Measurements from ENCODE around the gene PAPOLG.

DNA sequence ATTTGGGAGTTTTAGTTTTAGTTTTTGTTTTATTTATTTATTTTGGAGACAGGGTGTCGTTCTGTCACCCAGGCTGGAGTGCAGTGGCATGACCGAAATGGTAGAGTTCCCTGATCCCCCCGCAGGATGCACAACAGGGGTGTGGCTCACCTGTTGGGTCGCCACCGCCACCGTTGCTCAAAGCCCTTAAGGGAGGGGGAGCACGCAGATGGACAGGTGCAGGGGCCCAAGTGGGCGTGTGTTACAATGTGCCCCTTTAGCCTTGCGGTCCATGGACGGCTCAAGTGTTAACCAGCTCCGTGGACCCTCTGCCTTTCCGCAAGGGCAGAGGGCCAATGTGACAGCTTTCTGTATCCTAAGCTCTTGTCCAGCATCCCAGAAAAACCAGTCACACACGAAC, 63.9 kb downstream of the PAPOLG start:
- TF ChIP-seq EZH2 (IDR thresholded peaks at IDR 0.05), result no peak
- no peak for TF ChIP-seq POLR2AphosphoS5 (IDR thresholded peaks at IDR 0.05; ENCODE audit: borderline replicate concordance, low read depth, low read length)
